Measurements from ENCODE around the gene RPS18. TPM values are rescaled to one million over a fixed set of nuclear protein-coding genes. Genes with fewer than 3 reads are reported as not detected.
A peak's percentile ranks its signal among the peaks of the same experiment; 100 is the strongest.

The RPS18 gene
- total and polyA plus RNA-seq, 2 of the 13 experiments (the other 11 are each of a cell fraction or from before 2014, with no cell fraction given): 3,896 to 5,806 TPM

- TF ChIP-seq ATF6 (CRISPR knock-in tag; conservative IDR thresholded peaks at IDR 0.05): peak; percentile 90; the same call in 1 of the 2 replicates
- TF ChIP-seq ZNF792 (CRISPR knock-in tag; IDR thresholded peaks at IDR 0.05): peak; percentile 84; the same call in 1 of the 2 replicates
- no peak for TF ChIP-seq ADNP (CRISPR knock-in tag; IDR thresholded peaks at IDR 0.05)
- peak; percentile 91 for TF ChIP-seq TIGD3 (CRISPR knock-in tag; IDR thresholded peaks at IDR 0.05; ENCODE audit: borderline replicate concordance)
- TF ChIP-seq SNAPC5 (CRISPR knock-in tag; IDR thresholded peaks at IDR 0.05; ENCODE audit: borderline replicate concordance): peak; percentile 62; the same call in 1 of the 2 replicates
- TF ChIP-seq CREB3 (CRISPR knock-in tag; IDR thresholded peaks at IDR 0.05): peak; percentile 63; the same call in 1 of the 2 replicates
- TF ChIP-seq ZMYM2 (CRISPR knock-in tag; IDR thresholded peaks at IDR 0.05): no peak
- TF ChIP-seq ZNF550 (CRISPR knock-in tag; IDR thresholded peaks at IDR 0.05; ENCODE audit: borderline replicate concordance): no peak
- TF ChIP-seq ZNF710 (CRISPR knock-in tag; IDR thresholded peaks at IDR 0.05; ENCODE audit: borderline replicate concordance): no peak
- peak; percentile 81; the same call in 1 of the 2 replicates for TF ChIP-seq RFXAP (CRISPR knock-in tag; IDR thresholded peaks at IDR 0.05; ENCODE audit: borderline replicate concordance)
- TF ChIP-seq ZNF512B (CRISPR knock-in tag; IDR thresholded peaks at IDR 0.05; ENCODE audit: borderline replicate concordance): 0 out of 2 replicates have a peak, but pooled peaks have one; percentile 70
- TF ChIP-seq SP140L (CRISPR knock-in tag; IDR thresholded peaks at IDR 0.05; ENCODE audit: borderline replicate concordance): no peak; the same call in 1 of the 2 replicates
- TF ChIP-seq ZNF644 (CRISPR knock-in tag; IDR thresholded peaks at IDR 0.05; ENCODE audit: low read depth): no peak
- peak; percentile 93 for TF ChIP-seq PHF8 (CRISPR knock-in tag; IDR thresholded peaks at IDR 0.05)
- peak; percentile 25; the same call in 1 of the 2 replicates for TF ChIP-seq LCORL (IDR thresholded peaks at IDR 0.05)
- TF ChIP-seq LCORL (CRISPR knock-in tag; IDR thresholded peaks at IDR 0.05): peak; percentile 51; the same call in 1 of the 2 replicates
- TF ChIP-seq GLI4 (CRISPR knock-in tag; IDR thresholded peaks at IDR 0.05; ENCODE audit: borderline replicate concordance): no peak; the same call in none of the 2 replicates
- TF ChIP-seq HES4 (CRISPR knock-in tag; IDR thresholded peaks at IDR 0.05; ENCODE audit: borderline replicate concordance): peak; percentile 70
Observed at GRCh38 chr6:33271468-33272274, at the start of gene RPS18, which contains the start of gene VPS52 (continued).

Data from HepG2 (cell line).